Stimulated activated CD8-positive, alpha-beta memory T cell treated with anti-CD3 and anti-CD28 coated beads, Interleukin-12 subunit alpha, Interleukin-12 subunit beta, amount 100 ng/mL, for 1 hour (primary cell): Measurements from ENCODE around the gene TAL1.

ENCODE experiments used
- DNase-seq: peaks from one replicate; pipeline ENCODE4 v3.0.0-alpha.2; 2020; ENCODE audit warnings: low read depth

TAL1 gene

GRCh38 chr1:47188791-47189785, 42.9 kb downstream of the TAL1 start:
- DNase-seq: no peak

- no peak for DNase-seq
Observed at GRCh38 chr1:47187926-47188250, 44.1 kb downstream of the TAL1 start.

DNA sequence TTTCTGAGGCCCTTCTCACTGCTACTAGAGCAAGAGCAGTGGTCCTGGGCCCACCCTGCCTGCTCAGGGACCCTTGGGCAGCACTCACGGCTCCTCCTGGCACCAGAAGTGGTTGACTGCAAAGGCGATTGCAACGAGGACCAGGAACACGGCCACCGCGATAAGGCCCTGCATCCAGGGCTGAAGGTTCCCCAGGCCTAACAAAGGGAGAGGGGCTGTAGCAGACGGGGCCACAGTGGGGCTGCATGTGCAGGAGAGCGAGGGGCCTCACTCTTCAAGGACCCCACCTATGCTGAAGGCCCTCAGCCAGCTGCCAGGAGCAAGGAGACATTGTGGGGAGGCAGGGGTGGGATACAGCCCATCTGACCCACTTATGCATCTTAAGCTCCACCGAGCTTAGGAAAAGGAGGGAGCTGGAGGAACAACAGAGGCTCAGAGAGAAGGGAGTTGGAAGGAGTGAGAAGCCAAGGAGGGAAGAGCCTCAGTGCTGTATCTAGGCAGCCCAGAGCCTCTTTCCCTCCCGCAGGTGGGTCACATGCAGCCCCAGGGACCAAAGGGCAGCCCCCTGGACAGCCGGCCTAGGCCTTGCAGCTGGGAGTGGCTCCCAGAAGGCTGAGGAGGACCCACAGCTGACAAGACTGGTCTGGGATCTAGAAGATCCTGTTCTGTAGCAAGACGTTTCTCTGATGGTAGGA, 44.6 kb downstream of the TAL1 start:
- DNase-seq: no peak

GRCh38 chr1:47186267-47187185, 45.5 kb downstream of the TAL1 start:
- DNase-seq: no peak

- DNase-seq: no peak
Observed at GRCh38 chr1:47184822-47185677, 47.0 kb downstream of the TAL1 start.

- no peak for DNase-seq
Observed at GRCh38 chr1:47184090-47184821, 47.8 kb downstream of the TAL1 start.

- DNase-seq: no peak
Observed at GRCh38 chr1:47183308-47184089, 48.5 kb downstream of the TAL1 start.

DNA sequence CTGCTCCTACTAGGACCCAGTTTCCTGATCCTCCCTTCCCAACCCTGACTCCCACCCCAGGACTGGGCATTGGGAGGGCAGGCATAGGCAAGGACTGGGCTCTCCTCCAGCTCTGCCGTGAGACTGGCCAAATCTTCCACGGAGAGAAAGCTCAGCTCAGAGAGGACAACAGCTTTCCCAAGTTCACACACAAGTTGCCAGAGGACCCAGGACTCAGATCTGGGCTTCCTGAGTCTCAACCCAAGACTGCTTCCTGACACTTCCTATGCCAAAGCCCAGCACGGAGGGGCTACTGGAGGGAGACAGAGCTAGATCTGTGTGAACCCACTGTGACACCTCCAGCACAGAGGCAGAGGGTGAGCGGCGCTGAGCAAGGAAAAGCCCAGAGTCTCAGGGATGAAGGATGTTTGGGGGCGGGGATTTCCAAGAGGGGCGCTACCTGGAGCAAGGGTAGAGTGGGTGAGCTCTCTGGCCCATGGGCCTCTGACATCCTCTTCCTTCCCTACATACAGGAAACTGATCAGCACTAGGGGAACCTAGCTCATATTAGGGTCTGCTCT, 49.3 kb downstream of the TAL1 start:
- no peak for DNase-seq

- DNase-seq: no peak
Observed at GRCh38 chr1:47181955-47182675, 49.9 kb downstream of the TAL1 start.

GRCh38 chr1:47181095-47181954, 50.7 kb downstream of the TAL1 start:
- no peak for DNase-seq

- DNase-seq: no peak
Observed at GRCh38 chr1:47180603-47181094, 51.4 kb downstream of the TAL1 start.

DNA sequence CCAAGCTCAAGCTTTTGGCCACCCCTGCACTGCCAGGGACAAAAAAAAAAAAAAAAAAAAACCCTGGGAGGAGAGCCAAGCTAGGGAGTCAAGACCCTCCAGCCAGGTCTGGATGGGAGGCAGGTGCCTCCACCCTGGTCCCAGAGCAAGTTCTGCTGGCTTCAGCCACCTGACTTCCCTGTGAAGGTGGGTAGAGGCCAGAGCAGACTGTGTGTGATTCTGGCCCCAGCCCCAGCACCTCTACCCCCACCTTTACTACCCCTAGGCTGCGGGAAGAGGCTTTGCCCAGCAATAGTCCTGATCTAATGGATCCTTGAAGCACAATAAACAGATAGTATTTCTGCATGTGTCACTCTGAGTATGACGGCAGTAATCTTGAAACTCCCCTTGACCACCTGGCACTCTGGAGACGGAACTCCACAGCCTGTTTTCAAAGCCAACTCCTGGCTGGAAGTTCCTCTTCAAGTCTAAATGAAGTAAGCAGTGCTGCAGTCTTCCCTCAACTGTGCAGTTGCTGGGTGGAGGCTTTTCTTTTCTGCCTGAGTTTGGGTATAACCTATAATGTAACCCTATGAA, 51.9 kb downstream of the TAL1 start:
- DNase-seq: no peak

DNA sequence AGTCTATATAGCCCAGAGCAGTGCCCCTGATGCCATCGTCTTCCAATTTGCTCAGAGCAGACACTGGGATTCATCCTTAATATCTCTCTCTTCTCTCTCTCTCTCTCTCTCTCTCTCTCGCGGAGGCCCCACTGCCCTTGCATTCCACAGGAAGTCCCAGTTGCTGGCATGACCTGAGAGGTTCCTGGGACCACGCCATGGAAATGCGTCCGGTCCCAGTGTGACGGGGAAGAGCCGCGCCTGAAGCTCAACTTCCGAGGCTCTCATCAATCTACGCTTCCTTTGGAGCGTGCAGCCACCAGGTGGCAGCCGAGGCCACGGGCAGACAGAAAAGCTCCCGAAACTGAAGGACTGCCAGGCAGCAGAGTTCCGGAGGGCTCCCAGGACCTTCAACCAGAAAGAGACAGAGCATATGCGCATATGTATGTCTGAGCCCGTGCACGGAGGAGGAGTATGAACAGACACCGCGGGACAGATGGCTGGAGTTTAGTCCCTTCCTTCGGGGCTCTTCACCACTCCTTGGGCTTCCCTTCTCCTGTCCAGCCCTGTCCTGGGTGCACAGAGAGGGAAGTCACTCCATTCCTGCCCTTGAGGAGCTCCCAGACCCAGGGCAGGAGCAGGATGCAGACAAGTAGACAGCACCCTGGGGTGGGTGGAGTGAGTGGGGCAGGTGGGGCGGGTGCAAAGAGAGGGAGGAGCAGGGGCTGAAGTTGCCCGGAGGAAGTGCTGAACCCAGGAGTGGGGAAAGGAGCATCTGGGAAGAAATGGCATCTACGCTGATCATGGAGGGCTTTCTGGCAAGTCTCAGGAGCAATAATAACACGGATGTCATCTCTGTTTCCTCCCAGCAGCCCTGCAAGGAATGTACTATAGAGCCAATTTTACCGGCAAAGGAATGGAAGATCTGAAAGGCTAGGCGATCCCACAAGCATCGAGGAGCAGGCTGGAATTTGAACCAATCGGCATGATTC, 52.7 kb downstream of the TAL1 start:
- DNase-seq: peak; percentile 43

DNA sequence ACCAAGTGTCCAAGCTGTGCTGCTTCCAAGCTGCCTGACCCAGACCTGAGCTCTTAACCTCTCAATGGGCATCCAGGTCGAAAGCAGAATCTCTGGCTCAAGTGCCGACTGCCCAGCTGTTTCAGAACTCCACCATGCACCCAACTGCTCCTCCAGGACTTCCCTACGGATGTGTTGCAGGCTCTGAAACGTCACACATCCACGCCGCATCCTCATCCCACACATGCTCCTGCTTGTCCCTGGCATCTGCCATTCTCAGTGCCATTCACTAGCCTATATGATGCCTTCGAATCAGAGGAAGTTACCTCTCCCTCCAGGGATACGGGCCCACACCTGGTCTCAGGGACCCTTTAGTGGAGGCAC, 53.4 kb downstream of the TAL1 start:
- no peak for DNase-seq

GRCh38 chr1:47178020-47178419, 54.0 kb downstream of the TAL1 start:
- DNase-seq: no peak
